Right atrium auricular region (tissue), 2 donors: Measurements from ENCODE around the gene FAM133A. TPM values are rescaled to one million over a fixed set of nuclear protein-coding genes. Genes with fewer than 3 reads are reported as not detected.

Experiments
- DNase-seq: peaks from one replicate; pipeline ENCODE4 v3.0.0-alpha.2; 2019; ENCODE audit warnings: low spot score
- H3K27ac ChIP-seq, 2 donors: fragments of 200-600 bp; sonication (generic); 1 replicate in 1 of 2; 2 replicates in 1 of 2; pipeline ENCODE4 v1.5.1; 2016 to 2019
- H3K27me3 ChIP-seq, 2 donors: fragments of 200-600 bp; sonication (generic); one replicate each; pipeline versions ENCODE4 v1.5.1 to v1.6.0; 2017 to 2019
- H3K36me3 ChIP-seq: fragments of 200-600 bp; sonication (generic); one replicate; pipeline ENCODE4 v1.5.1; 2016
- H3K4me1 ChIP-seq, 2 donors: fragments of 200-600 bp; sonication (generic); one replicate each; pipeline versions ENCODE4 v1.5.1 to v1.6.0; 2017 to 2019
- H3K4me3 ChIP-seq, 2 donors: fragments of 200-600 bp; sonication (generic); 1 replicate in 1 of 2; 2 replicates in 1 of 2; pipeline ENCODE4 v1.5.1; 2017 to 2019; ENCODE audit warnings: mild to moderate bottlenecking in 1 of 2, moderate library complexity in 1 of 2
- H3K9me3 ChIP-seq, 2 donors: fragments of 200-600 bp; sonication (generic); one replicate each; pipeline ENCODE4 v1.5.1; 2019
- total RNA-seq, 2 donors: library from RNA; depleted of rRNA; stranded (reverse); fragments of >200 nt; gene quantifications; one replicate each; pipeline ENCODE4 v1.1.0, GENCODE V29; 2016
- TF ChIP-seq, protein P1 (sequence below), 2 donors: fragments of 200-600 bp; sonication (generic); IDR thresholded peaks; one replicate each; pipeline ENCODE4 v1.5.1; 2019; ENCODE audit warnings: antibody characterized with exemption in 2 of 2

FAM133A gene
- total RNA-seq, result under 1 TPM; 0.22 to 0.35 TPM

DNA sequence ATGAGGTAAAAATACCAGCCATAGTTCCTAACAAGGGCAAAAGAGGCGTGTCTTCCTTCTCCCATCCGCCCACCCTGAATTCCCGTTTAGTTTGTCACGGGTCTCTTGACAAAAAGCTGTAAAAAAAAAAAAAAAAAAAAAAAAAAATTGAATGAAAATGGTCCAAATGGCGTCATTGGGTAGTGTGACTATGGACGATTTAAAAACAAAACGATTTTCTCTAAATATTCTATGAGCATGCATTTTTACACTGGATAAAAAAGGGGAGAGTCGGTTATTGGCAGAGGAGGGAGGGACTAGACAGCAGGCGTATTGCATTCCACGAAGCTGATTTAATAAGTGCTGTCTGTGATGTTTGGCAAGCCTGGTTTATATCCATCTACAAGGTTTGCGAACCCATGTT is at the start of gene FAM133A:
Gene FAM133A, plus strand, starts transcription at position 338 of the 403 bp plus-strand sequence. CDS start 35,214 bp downstream, outside the sequence.
- no peaks in the 10 kb centered on the region for H3K36me3 ChIP-seq
- peak within 1 kb of the TSS; percentile 63 for H3K4me3 ChIP-seq
- DNase-seq, result no peak
- H3K27ac ChIP-seq, result peak within 1 kb of the TSS; percentile 74 to 78
- H3K9me3 ChIP-seq, result no peaks in the 10 kb centered on the region
- peaks cover 0 to 12% of the 10 kb centered on the region in 2 donors for H3K4me1 ChIP-seq
- TF ChIP-seq, protein P1, sequence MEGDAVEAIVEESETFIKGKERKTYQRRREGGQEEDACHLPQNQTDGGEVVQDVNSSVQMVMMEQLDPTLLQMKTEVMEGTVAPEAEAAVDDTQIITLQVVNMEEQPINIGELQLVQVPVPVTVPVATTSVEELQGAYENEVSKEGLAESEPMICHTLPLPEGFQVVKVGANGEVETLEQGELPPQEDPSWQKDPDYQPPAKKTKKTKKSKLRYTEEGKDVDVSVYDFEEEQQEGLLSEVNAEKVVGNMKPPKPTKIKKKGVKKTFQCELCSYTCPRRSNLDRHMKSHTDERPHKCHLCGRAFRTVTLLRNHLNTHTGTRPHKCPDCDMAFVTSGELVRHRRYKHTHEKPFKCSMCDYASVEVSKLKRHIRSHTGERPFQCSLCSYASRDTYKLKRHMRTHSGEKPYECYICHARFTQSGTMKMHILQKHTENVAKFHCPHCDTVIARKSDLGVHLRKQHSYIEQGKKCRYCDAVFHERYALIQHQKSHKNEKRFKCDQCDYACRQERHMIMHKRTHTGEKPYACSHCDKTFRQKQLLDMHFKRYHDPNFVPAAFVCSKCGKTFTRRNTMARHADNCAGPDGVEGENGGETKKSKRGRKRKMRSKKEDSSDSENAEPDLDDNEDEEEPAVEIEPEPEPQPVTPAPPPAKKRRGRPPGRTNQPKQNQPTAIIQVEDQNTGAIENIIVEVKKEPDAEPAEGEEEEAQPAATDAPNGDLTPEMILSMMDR (IDR thresholded peaks at IDR 0.05), result no peak
- peaks cover 0 to 3% of the 10 kb centered on the region in 2 donors for H3K27me3 ChIP-seq

DNA sequence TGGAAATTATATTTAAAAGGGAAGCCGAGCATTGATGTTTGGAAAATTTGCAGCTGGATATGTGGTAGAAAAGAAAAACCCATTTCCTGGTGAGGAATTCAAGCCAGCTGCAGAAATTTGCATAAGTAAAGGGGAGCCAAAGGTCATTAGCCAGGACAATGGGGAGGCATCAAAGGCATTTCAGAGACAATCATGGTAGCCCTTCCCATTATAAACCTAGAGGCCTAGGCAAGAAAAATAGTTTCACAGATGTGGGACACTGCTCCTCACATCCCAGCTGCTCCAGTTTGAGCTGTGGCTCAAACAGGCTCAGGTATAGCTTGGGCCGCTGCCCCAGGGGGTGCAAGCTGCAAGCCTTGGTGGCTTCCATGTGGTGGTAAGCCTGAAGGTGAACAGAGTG is 36.4 kb upstream of the FAM133A start:
- no peak overlapping the region for H3K4me3 ChIP-seq
- peaks cover 0 to 7% of the 10 kb centered on the region in 2 donors for H3K9me3 ChIP-seq
- DNase-seq, result no peak
- no peaks in the 10 kb centered on the region for H3K4me1 ChIP-seq
- H3K27me3 ChIP-seq, result no peaks in the 10 kb centered on the region
- H3K27ac ChIP-seq, result no peak overlapping the region
- TF ChIP-seq, protein P1 (IDR thresholded peaks at IDR 0.05), result no peak
- no peaks in the 10 kb centered on the region for H3K36me3 ChIP-seq

DNA sequence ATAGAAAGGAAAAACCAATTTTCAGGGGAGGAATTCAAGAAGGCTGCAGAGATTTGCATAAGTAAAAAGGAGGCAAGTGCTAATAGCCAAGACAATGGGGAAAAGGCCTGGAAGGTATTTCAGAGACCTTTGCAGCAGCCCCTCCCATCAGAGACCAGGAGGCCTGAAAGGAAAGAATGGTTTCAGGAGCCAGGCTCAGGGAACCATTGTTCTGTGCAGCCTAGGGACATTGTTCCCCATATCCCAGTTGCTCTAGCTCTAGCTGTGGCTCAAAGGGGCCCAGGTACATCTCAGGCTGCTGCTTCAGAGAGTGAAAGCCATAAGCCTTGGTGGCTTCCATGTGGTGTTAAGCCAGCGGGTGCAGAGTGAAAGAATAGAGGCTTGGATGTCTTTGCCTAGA is 24.6 kb upstream of the FAM133A start:
- Histone ChIP-seq H3K9me3 (peaks cover 0 to 10% of the 10 kb centered on the region in 2 donors), H3K27me3 (no peaks in the 10 kb centered on the region), H3K4me3 (no peak overlapping the region), H3K4me1 (no peaks in the 10 kb centered on the region), H3K36me3 (no peaks in the 10 kb centered on the region), H3K27ac (no peak overlapping the region)
- DNase-seq, result no peak
- TF ChIP-seq, protein P1 (IDR thresholded peaks at IDR 0.05), result no peak

DNA sequence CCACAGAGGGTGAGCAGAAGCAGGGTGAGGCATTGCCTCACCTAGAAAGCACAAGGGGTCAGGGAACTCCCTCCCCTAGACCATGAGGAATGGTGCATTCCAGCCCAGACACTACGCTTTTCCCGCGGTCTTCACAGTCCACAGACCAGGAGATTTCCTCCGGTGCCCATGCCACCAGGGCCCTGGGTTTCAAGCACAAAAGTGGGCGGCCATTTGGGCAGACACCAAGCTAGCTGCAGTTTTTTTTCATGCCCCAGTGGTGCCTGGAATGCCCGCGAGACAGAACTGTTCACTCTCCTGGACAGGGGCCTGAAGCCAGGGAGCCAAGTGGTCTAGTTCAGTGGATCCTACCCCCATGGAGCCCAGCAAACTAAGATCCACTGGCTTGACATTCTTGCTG is 13.4 kb upstream of the FAM133A start:
- Histone ChIP-seq H3K27ac (no peak overlapping the region), H3K4me1 (no peaks in the 10 kb centered on the region), H3K27me3 (no peaks in the 10 kb centered on the region), H3K9me3 (no peaks in the 10 kb centered on the region), H3K4me3 (no peak overlapping the region), H3K36me3 (no peaks in the 10 kb centered on the region)
- DNase-seq, result no peak
- TF ChIP-seq, protein P1 (IDR thresholded peaks at IDR 0.05), result no peak

DNA sequence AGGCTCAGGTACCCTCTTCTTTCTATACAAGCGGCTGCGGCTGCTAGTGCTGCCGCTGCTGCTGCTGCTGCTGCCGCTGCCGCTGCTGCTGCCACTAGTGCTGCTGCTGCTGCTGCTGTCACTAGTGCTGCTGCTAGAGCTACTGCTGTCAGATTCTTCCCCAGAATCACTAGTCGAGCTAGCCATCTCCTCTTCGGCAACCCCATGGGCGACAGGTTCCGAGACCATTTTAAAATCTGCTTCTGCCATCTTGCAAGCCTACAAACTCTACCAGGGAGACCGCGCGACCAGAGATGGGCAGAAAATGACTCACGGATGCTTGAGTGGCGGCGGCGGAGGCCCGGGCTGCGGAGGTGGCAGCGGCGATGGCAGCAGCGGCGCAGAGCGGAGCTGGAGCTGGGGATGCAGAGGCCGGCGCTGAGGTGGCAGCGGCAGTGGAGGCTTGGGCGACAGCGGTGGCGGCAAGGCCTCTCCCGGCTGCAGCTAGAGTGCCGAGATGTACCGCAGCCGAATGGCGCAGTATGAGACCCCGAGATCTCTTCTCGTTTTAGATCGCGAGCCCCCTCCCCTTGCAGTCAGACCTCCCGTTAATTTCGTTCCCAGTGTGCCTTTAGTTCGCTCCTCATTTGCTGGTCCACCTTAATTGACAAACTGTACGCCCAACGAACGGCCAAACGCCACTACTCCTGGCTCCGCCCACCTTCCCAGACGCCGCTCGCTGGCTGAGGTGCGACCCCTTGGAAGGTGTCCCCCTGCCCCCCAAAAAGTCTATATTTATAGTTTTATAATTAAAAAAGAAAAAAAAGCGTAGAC is 744 bp upstream of the FAM133A start, which contains the start of gene NAP1L3:
Gene NAP1L3, minus strand, starts transcription at position 523 of the 813 bp plus-strand sequence. Its CDS starts 274 bp downstream, at position 249.
- Histone ChIP-seq H3K4me1 (peaks cover 0 to 12% of the 10 kb centered on the region in 2 donors), H3K9me3 (no peaks in the 10 kb centered on the region), H3K4me3 (peak within 1 kb of the TSS; percentile 63), H3K36me3 (no peaks in the 10 kb centered on the region), H3K27me3 (peaks cover 0 to 3% of the 10 kb centered on the region in 2 donors), H3K27ac (peak within 1 kb of the TSS; percentile 74 to 78)
- DNase-seq, result peak; percentile 63
- TF ChIP-seq, protein P1 (IDR thresholded peaks at IDR 0.05), result no peak
